OCI-LY3 (cell line): ENCODE results near the gene CRYBG3.

Experiments
- H2AFZ ChIP-seq: fragments of 200-600, 300-600 bp; shearing (Covaris generic); 2 replicates; pipeline ENCODE4 v1.6.0; 2014; ENCODE audit warnings: antibody characterized with exemption, low read depth, low read length
- H3K27ac ChIP-seq: fragments of 200-600, 300-600 bp; sonication (generic); 2 replicates; pipeline ENCODE4 v1.5.1; 2014; ENCODE audit warnings: mild to moderate bottlenecking, low read length, moderate library complexity, mixed read lengths
- H3K27me3 ChIP-seq: fragments of 200-600, 300-600 bp; sonication (generic); 2 replicates; pipeline ENCODE4 v1.6.1; 2014; ENCODE audit warnings: low read depth, low read length, mixed read lengths
- H3K36me3 ChIP-seq: fragments of 200-600, 300-600 bp; sonication (generic); replicated peaks from 2 replicates; pipeline ENCODE3; 2014; ENCODE audit warnings: low read depth, low read length, mixed read lengths
- H3K4me1 ChIP-seq: fragments of 300-600, 200-600 bp; sonication (generic); 2 replicates; pipeline ENCODE4 v1.6.1; 2014; ENCODE audit warnings: low read length, mixed read lengths
- H3K4me2 ChIP-seq: fragments of 200-600, 300-600 bp; sonication (generic); 2 replicates; pipeline ENCODE4 v1.6.1; 2014; ENCODE audit warnings: low read length, mixed read lengths
- H3K4me3 ChIP-seq: fragments of 300-600, 200-600 bp; sonication (generic); 2 replicates; pipeline ENCODE4 v1.5.1; 2014; ENCODE audit warnings: antibody characterized with exemption, mild to moderate bottlenecking, low read length, moderate library complexity
- H3K79me2 ChIP-seq: fragments of 300-600, 200-600 bp; shearing (Covaris generic); 2 replicates; pipeline ENCODE4 v1.6.1; 2014; ENCODE audit warnings: mild to moderate bottlenecking, low read length, mixed read lengths
- H3K9ac ChIP-seq: fragments of 300-600, 200-600 bp; shearing (Covaris generic); 2 replicates; pipeline ENCODE4 v1.6.0; 2014; ENCODE audit warnings: mild to moderate bottlenecking, low read length, moderate library complexity
- H3K9me3 ChIP-seq: fragments of 200-600, 300-600 bp; shearing (Covaris generic); 2 replicates; pipeline ENCODE4 v1.6.1; 2014; ENCODE audit warnings: low read length, mixed read lengths; ENCODE audit not compliant: insufficient read depth
- H4K20me1 ChIP-seq: fragments of 200-600, 300-600 bp; sonication (generic); 2 replicates; pipeline ENCODE4 v1.6.1; 2016; ENCODE audit warnings: low read length, mixed read lengths; ENCODE audit not compliant: insufficient read depth
- EZH2phosphoT487 ChIP-seq: fragments of 200-600 bp; shearing (Covaris generic); IDR thresholded peaks from 2 replicates; pipeline ENCODE4 v1.6.1; 2018; ENCODE audit warnings: antibody characterized with exemption, mixed run types, low read depth
- TF ChIP-seq, protein P1 (sequence below): fragments of 200-600, 300-600 bp; sonication (generic); IDR thresholded peaks from 2 replicates; pipeline ENCODE4 v1.5.1; 2014; ENCODE audit warnings: antibody characterized with exemption, low read length, low read depth

The CRYBG3 gene

DNA sequence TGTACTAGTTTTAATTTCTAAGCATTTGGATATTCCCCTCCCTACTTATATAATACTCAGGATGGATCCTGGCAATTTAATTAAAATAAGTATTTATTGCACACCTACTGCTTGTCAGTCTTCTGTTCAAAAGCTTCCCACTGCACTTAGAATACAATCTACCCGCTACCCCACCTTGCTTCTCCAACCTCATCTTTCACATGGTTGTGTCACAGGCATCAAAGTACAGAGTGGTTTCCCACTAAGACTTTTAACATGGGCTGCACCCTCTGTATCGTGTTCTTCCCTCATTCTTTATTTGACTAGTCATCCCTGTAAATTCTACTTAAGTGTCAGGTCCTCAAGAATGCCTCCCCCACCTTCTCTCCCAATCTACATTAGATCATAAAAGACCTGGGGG is 115.4 kb downstream of the CRYBG3 start:
- TF ChIP-seq EZH2phosphoT487: no peak
- TF ChIP-seq, protein P1, sequence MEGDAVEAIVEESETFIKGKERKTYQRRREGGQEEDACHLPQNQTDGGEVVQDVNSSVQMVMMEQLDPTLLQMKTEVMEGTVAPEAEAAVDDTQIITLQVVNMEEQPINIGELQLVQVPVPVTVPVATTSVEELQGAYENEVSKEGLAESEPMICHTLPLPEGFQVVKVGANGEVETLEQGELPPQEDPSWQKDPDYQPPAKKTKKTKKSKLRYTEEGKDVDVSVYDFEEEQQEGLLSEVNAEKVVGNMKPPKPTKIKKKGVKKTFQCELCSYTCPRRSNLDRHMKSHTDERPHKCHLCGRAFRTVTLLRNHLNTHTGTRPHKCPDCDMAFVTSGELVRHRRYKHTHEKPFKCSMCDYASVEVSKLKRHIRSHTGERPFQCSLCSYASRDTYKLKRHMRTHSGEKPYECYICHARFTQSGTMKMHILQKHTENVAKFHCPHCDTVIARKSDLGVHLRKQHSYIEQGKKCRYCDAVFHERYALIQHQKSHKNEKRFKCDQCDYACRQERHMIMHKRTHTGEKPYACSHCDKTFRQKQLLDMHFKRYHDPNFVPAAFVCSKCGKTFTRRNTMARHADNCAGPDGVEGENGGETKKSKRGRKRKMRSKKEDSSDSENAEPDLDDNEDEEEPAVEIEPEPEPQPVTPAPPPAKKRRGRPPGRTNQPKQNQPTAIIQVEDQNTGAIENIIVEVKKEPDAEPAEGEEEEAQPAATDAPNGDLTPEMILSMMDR: no peak
- no peak overlapping the region for H3K4me3 ChIP-seq
- no peak overlapping the region for H2AFZ ChIP-seq
- no peak overlapping the region for H3K27ac ChIP-seq
- no peak overlapping the region for H3K4me2 ChIP-seq
- no peaks in the 10 kb centered on the region for H3K27me3 ChIP-seq
- no peaks in the 10 kb centered on the region for H4K20me1 ChIP-seq
- H3K4me1 ChIP-seq: peaks cover 5% of the 10 kb centered on the region
- H3K36me3 ChIP-seq: peaks cover 8% of the 10 kb centered on the region
- no peak overlapping the region for H3K9ac ChIP-seq
- H3K79me2 ChIP-seq: no peaks in the 10 kb centered on the region
- H3K9me3 ChIP-seq: no peaks in the 10 kb centered on the region

DNA sequence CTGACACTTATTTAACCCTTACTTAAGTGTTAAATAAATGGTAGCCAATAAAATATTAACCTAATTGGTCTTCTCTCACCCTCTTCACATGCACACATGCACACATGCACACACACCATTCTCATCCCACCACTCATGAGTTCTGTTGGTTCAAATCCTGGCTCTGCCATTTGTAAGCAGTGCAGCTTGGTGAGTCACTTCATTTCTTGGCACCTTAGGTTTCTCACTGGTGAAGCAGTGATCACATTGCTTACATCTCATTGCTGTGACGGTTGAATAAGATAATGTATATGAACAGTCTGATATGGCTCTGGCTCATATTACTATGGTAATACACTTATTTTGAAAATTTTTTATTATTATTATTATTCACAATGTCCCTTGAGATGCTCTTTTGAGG is 116.6 kb downstream of the CRYBG3 start:
- TF ChIP-seq, protein P1: no peak
- no peak for TF ChIP-seq EZH2phosphoT487
- Histone ChIP-seq H4K20me1 (no peaks in the 10 kb centered on the region), H3K27ac (no peak overlapping the region), H3K9me3 (no peaks in the 10 kb centered on the region), H3K36me3 (peaks cover 21% of the 10 kb centered on the region), H3K27me3 (no peaks in the 10 kb centered on the region), H2AFZ (no peak overlapping the region), H3K4me2 (no peak overlapping the region), H3K4me3 (no peak overlapping the region), H3K79me2 (no peaks in the 10 kb centered on the region), H3K9ac (no peak overlapping the region), H3K4me1 (peaks cover 9% of the 10 kb centered on the region)

DNA sequence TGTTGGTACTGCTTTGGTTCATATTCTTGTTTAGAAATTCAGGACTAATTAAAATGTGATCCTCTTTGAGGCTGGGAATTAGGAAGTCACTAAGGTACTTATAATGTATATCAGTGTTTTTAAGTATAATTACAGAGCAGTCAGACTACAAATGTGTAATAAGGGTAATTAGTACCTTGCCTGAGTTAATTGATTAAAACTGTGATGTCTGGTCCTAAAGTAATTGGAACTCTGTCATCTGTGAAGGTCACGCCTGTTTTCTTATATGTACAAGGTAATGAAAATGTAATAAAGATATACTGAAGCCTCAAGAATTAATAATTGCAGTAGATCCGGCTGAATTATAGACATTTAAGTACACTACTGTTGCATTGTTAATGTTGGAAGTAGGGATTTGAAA is 117.6 kb downstream of the CRYBG3 start:
- Histone ChIP-seq H3K79me2 (no peaks in the 10 kb centered on the region), H3K9ac (no peak overlapping the region), H4K20me1 (no peaks in the 10 kb centered on the region), H3K27me3 (no peaks in the 10 kb centered on the region), H3K4me2 (no peak overlapping the region), H3K4me3 (no peak overlapping the region), H3K36me3 (peaks cover 27% of the 10 kb centered on the region), H3K27ac (no peak overlapping the region), H3K4me1 (peaks cover 9% of the 10 kb centered on the region), H2AFZ (no peak overlapping the region), H3K9me3 (no peaks in the 10 kb centered on the region)
- TF ChIP-seq, protein P1: no peak
- TF ChIP-seq EZH2phosphoT487: no peak

DNA sequence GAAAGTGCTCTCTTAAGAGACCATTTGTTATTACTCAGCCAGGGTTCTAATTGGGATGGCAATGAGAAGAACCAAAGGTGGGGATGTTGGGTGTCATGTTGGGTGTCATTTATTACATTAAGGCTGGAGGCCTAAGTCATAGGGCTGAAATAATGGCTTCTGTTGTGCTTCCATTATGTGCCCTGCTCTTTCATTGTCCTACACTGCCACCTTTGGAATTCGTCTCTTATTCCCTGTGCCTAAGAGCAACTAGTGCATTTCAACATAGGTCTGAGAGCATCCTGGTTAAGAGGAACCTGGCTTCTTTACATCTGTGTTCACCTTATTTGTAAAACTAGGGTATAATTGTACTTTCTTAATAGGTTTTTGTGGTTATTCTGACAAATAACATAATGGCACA is 118.2 kb downstream of the CRYBG3 start:
- TF ChIP-seq, protein P1: no peak
- no peak for TF ChIP-seq EZH2phosphoT487
- no peaks in the 10 kb centered on the region for H3K9me3 ChIP-seq
- no peak overlapping the region for H3K27ac ChIP-seq
- no peak overlapping the region for H3K4me3 ChIP-seq
- H3K79me2 ChIP-seq: no peaks in the 10 kb centered on the region
- no peak overlapping the region for H3K4me2 ChIP-seq
- peaks cover 4% of the 10 kb centered on the region; the same call in 1 of the 2 replicates for H3K4me1 ChIP-seq
- H3K27me3 ChIP-seq: no peaks in the 10 kb centered on the region
- no peaks in the 10 kb centered on the region for H4K20me1 ChIP-seq
- peaks cover 31% of the 10 kb centered on the region for H3K36me3 ChIP-seq
- no peak overlapping the region for H3K9ac ChIP-seq
- no peak overlapping the region for H2AFZ ChIP-seq
